HG02759 (cell line): ENCODE results near the gene SLC50A1.

Source experiments
- ATAC-seq: cut with Tn5 transposase; IDR thresholded peaks from one replicate; pipeline ENCODE4 v1.9.1; 2021; ENCODE audit warnings: mild to moderate bottlenecking, moderate library complexity; ENCODE audit not compliant: unreplicated experiment

Gene SLC50A1

DNA sequence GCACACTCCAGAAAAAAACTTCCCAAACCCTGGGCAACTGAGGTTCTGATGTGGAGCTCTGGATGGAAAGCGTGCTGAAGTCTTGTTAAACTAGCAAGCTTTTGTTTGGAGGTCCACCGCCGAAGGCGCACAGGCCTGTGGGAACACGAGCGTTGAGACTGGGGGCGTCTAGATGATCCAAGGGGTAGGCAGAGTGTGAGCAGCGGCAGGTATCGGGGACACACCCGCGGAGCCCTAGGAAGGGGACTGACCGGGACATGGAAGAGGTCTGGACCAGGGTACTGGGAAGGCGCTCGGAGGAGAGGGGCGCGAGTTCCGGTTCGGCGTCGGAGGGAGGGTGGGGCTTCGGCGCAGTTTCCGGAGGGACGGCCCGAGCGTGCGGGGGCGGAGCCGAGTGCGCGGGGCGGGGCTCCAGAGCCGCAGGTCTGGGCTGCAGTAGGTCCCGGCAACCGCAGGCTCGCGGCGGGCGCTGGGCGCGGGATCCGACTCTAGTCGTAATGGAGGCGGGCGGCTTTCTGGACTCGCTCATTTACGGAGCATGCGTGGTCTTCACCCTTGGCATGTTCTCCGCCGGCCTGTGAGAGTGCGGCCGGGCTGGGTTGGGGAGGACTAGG, at the start of gene SLC50A1:
SLC50A1 (plus strand) TSS at position 438 of the 614 bp plus-strand sequence; CDS start at position 498, 60 bp downstream.
- peak; percentile 81 for ATAC-seq

DNA sequence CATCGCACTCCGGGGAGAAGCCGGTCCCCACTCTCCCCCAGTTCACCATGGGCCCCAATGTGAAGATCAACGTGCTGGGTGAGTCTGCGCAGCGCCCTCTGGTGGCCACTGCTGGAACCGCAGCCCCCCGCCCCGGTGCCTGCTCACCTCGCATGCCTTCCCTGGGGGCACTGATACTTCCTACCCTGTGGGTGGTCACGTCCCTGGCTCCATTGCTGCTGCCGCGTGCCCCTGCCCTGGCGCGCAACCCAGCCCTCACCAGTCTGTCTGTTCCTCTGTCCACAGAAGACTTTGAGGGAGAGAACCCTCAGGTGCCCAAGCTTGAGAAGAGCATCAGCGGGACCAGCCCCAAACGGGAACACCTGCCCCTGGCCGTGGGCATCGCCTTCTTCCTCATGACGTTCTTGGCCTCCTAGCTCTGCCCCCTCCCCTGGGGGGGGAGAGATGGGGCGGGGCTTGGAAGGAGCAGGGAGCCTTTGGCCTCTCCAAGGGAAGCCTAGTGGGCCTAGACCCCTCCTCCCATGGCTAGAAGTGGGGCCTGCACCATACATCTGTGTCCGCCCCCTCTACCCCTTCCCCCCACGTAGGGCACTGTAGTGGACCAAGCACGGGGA, 49.4 kb upstream of the SLC50A1 start:
- ATAC-seq = no peak

DNA sequence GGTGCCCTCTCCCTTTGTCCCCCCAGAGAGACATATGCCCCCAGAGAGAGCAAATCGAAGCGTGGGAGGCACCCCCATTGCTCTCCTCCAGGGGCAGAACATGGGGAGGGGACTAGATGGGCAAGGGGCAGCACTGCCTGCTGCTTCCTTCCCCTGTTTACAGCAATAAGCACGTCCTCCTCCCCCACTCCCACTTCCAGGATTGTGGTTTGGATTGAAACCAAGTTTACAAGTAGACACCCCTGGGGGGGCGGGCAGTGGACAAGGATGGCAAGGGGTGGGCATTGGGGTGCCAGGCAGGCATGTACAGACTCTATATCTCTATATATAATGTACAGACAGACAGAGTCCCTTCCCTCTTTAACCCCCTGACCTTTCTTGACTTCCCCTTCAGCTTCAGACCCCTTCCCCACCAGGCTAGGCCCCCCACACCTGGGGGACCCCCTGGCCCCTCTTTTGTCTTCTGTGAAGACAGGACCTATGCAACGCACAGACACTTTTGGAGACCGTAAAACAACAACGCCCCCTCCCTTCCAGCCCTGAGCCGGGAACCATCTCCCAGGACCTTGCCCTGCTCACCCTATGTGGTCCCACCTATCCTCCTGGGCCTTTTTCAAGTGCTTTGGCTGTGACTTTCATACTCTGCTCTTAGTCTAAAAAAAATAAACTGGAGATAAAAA, 48.7 kb upstream of the SLC50A1 start:
- ATAC-seq = no peak

DNA sequence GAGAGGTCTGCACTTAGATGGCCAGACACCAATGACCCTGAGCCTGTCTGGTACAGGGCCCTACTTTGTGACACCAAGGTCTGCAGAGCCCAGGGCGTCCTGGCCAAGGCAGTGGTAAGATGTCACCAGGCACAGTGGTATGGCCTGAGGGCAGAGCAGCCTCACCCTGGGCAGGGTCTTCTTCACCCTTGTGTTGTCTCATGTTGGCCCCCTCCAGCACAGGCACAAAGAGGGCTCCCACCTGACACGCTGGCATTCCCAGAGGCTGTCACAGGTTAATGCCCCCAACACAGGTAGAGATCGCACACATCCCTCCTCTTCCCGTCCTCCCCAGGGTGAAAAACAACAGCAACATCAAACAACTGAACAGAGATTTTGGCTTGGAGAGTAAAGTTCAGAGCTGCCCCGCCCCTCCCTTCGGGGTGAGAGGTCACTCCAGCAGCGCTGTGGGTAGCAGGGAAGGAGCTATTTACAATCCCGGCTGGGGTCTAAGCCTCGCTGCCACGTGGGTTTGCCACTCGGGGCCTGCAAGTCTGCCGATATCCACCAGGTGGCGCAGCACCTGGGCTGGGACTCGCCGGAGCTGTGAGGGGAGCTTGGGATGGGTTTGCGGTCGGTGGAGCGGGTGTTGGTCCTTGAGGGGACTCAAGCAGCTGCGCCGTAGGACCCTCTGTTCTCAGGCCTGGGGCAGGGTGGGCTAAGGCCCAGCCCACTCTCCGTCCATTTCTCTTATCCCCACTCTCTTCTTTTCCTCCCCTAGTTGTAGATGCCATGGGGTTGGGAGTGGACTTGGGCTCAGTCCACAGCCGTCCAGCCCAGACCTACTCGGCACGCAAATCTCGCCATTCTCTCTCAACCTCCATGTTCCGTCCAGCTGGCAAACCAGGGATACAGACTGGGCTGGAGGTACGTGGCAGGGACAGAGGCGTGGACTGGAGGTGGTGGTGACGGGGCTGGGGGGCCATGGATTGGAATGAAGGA, 44.3 kb upstream of the SLC50A1 start:
- no peak for ATAC-seq

- ATAC-seq = no peak
Measured at GRCh38 chr1:155092131-155092530, 43.5 kb upstream of the SLC50A1 start.

DNA sequence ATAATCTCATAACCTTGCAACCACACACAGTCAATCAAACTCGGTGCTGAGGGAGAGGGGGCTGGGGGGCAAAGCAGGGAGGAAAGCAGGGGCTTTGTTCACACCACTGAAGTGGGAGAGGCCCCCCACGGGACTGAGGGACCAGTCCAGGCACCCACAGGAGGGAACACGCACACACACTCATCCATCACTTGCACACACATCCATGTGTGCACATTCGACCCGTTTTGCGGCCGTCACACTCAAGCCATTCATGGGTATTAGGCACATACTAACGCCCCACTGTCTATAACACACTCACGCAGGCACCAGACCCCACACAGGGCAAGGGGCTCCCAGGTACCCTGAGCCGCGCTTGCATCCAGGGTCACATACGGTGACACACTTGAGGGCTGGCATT, 43.0 kb upstream of the SLC50A1 start:
- ATAC-seq = no peak

DNA sequence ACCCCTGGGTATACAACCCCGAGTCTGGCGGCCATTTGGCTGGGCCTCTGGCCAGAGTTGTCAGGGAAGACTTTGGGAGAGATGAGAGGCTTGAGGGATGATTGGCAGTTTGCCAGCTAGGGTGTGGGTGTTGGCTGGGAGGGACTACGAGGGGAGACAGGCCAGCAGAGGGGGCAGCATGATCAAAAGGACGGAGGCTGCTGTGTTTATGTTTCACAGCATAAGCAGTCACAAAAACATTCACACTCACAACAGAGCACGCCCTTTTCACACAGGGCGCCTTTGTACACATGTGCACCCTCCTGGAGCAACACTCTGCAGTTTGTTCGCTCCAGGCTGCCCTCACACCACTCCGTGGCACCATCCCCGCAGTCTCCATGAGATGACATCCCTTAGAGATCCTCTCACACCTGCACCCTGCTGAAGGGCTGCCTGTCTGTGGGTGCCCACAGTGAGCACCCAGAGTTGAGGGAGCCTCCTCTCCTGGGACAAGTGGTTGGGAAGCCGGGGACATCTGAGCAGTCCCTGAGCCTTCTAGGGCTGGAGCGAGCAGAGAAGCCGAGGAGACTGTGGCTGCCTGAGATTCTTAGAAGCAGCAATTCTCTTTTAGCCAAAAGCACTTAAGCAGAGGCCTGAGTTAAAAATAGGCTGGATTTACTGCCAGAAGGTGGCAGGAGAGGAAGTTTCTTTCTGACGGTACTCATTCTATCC, 41.6 kb upstream of the SLC50A1 start:
- ATAC-seq = no peak

DNA sequence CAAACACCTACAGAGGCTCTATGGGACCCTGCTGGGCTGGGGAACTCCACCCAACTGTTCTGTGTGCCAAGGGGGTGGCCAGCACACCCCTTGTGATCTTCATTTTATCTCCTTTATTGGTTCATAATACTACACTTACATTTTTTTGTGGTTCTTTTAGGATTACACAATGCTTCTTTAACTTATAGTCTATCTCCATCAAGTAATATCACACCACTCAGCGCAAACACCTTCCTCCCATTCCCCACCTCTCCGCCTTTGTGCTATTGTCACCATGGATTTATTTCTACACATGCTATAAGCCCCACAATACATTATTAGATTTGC, 41.1 kb upstream of the SLC50A1 start:
- no peak for ATAC-seq

DNA sequence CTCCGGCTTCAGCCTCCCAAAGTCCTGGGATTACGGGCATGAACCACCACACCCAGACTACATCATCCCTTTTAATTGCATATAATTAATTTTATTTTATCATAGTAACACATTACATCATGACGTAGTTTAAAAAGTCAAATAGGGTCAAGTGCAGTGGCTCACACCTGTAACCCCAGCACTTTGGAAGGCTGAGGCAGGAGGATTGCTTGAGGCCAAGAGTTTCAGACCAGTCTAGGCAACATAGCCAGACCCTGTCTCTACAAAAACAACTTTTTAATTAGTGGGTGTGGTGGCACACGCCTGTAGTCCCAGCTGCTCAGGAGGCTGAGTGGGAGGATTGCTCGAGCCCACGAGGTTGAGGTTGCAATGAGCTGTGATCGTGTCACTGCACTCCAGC, 36.3 kb upstream of the SLC50A1 start:
- ATAC-seq = no peak

DNA sequence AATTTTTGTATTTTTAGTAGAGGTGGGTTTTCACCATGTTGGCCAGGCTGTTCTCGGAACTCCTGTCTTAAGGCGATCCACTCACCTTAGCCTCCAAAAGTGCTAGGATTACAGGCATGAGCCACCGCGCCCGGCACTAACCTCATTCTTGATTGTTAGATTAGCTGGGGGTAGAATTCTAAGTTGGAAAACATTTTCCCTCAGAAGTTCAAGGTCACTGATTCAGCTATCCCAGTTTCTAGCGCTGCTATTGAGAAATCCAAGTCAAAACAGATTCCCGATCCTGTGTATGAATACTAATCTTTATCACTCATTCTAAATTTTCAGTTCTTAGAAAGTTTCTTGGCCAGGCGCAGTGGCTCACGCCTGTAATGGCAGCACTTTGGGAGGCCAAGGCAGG, 32.3 kb upstream of the SLC50A1 start:
- ATAC-seq = no peak

- no peak for ATAC-seq
Measured at GRCh38 chr1:155104605-155105534, 30.8 kb upstream of the SLC50A1 start.

- no peak for ATAC-seq
Measured at GRCh38 chr1:155105604-155106011, 30.0 kb upstream of the SLC50A1 start.

- ATAC-seq = no peak
Measured at GRCh38 chr1:155106862-155107261, 28.8 kb upstream of the SLC50A1 start.

DNA sequence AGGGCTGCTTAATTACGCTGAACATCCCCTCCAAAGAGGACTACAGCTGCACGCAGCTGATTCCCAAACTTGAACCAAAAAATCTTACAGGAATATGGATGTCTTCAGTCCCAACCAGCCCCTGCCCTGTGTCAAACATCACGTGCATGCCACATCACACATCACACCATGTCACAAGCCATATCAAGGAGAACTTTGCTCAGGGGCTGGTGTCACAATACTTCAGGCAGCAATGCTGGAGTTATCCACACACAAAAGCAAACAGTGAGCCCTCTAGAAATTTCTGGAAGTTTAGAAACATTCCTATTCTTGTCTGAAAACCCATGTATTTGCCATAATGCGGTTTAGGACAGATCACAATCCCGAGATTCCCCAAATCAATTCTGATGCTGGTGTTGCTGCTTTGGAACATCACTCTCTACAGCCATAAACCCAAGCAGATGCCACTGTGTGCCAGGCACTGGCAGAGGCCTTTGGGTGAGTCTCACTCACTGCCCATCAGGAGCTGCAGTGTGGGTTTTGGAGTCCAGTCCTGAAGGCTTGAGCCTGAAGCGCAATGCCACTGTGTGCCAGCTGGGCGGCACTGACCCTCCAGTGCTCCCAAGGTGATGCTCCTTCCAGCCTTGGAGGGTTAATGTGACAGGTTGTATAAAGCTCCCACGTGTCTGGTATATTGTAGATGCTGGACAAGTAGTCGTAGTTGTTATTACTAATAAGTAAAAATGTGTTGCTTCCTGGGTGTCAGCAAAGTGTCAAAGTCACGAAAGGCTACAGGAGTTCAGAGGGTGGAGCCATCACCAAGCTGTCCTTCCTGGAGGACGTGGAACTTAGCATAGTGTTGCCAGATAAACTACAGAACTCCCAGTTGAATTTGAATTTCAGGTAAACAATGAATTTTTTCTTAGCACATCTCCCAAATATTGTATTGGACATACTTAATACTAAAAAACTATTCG, 28.1 kb upstream of the SLC50A1 start:
- ATAC-seq = no peak

DNA sequence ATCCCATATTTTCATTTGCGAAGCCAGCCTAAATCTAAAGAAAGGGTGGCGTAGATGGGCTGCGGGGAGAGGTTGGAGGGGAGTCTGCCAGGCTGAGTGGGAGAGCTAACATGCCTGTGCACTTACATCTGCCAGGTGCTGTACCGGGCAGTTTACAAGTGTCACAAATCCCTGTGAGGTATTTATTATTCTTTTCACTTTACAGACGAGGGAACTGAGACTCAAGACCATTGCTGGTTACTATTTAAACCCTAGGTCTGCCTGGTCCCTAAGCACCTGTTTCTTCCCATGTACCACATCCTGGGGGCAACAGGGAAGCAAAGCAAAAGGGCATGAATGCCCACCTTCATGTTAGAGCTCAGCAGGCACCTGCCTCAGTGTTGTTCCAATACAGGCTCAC, 27.4 kb upstream of the SLC50A1 start:
- ATAC-seq = no peak

- no peak for ATAC-seq
Measured at GRCh38 chr1:155110381-155110780, 25.3 kb upstream of the SLC50A1 start.

GRCh38 chr1:155110826-155111225, 24.8 kb upstream of the SLC50A1 start:
- no peak for ATAC-seq

- ATAC-seq = no peak
Measured at GRCh38 chr1:155113450-155113980, 22.1 kb upstream of the SLC50A1 start.
